Brain microvascular endothelial cell (primary cell): Measurements from ENCODE around the gene GIPR.
"Not testable (repeated sequence)": the region's sequence is repeated elsewhere in the genome, so short reads cannot be mapped to it uniquely, and the experiment has no call there.

Source experiments
- DNase-seq: peaks from one replicate; pipeline ENCODE4 v3.0.0-alpha.2; 2020
- H3K27ac ChIP-seq: fragments of 250-450 bp; sonication (Bioruptor Pico); 2 replicates; pipeline ENCODE4 v1.5.1; 2020; ENCODE audit warnings: mild to moderate bottlenecking, moderate library complexity
- H3K27me3 ChIP-seq: fragments of 250-450 bp; sonication (Bioruptor Pico); replicated peaks from 2 replicates; pipeline ENCODE4 v1.5.1; 2020; ENCODE audit warnings: mild to moderate bottlenecking
- H3K36me3 ChIP-seq: fragments of 250-450 bp; sonication (Bioruptor Pico); replicated peaks from 2 replicates; pipeline ENCODE4 v1.5.1; 2020; ENCODE audit warnings: mild to moderate bottlenecking
- H3K4me3 ChIP-seq: 2 replicates; pipeline ENCODE4 v1.5.1; 2011; ENCODE audit warnings: low read depth, mild to moderate bottlenecking, control low read depth, low read length, moderate library complexity
- in situ Hi-C: cut with HindIII; loops from 2 replicates; pipeline ENCODE4 v1.10.0; 2017; ENCODE audit warnings: low sequenced_read_pairs, low pct_ligation_motif_present
- TF ChIP-seq, protein P1 (sequence below): IDR thresholded peaks from 2 replicates; pipeline ENCODE4 v1.5.1; 2011; ENCODE audit warnings: low read depth, mild to moderate bottlenecking, moderate library complexity, low read length, control low read depth, inconsistent platforms; ENCODE audit errors: missing control alignments

The GIPR gene

DNA sequence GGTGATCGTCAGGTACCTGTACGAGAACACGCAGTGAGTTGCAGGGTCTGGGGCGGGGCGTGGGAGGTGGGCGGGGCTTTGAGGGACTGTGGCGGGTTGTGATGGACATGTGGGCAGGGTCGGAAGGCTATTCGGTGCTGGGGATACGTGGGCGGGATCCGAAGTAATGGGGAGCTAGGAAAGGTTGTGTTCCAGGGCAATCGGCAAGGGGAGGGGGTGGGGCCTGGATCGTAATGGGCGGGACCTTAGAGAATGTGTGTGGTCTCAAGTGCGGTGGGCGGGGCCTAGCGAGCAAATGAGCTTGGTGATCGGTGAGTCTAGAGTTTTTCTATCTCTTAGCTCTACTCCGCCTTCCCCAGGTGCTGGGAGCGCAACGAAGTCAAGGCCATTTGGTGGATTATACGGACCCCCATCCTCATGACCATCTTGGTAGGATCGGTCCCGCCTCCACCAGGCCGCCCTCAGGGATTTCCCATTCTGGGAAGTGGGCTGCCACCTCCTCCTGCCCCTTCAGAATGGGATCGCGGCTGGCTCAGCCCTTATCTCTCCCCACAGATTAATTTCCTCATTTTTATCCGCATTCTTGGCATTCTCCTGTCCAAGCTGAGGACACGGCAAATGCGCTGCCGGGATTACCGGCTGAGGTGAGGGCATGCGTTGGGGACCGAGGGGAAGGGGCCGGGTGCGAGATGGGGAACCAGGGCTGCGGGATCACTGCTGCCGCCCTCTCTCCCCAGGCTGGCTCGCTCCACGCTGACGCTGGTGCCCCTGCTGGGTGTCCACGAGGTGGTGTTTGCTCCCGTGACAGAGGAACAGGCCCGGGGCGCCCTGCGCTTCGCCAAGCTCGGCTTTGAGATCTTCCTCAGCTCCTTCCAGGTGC, 9.6 kb downstream of the GIPR start:
- in situ Hi-C loops: no loop called here
- Histone ChIP-seq H3K4me3 (peak overlapping the region; percentile 37), H3K27me3 (no peaks in the 10 kb centered on the region), H3K27ac (no peak overlapping the region), H3K36me3 (no peaks in the 10 kb centered on the region)
- DNase-seq: peak; percentile 90
- TF ChIP-seq, protein P1, sequence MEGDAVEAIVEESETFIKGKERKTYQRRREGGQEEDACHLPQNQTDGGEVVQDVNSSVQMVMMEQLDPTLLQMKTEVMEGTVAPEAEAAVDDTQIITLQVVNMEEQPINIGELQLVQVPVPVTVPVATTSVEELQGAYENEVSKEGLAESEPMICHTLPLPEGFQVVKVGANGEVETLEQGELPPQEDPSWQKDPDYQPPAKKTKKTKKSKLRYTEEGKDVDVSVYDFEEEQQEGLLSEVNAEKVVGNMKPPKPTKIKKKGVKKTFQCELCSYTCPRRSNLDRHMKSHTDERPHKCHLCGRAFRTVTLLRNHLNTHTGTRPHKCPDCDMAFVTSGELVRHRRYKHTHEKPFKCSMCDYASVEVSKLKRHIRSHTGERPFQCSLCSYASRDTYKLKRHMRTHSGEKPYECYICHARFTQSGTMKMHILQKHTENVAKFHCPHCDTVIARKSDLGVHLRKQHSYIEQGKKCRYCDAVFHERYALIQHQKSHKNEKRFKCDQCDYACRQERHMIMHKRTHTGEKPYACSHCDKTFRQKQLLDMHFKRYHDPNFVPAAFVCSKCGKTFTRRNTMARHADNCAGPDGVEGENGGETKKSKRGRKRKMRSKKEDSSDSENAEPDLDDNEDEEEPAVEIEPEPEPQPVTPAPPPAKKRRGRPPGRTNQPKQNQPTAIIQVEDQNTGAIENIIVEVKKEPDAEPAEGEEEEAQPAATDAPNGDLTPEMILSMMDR: peak; percentile 57

GRCh38 chr19:45681391-45682015, 13.5 kb downstream of the GIPR start:
- peak overlapping the region; percentile 29 for H3K4me3 ChIP-seq
- in situ Hi-C loops: no loop called here
- H3K27ac ChIP-seq: no peak overlapping the region
- peaks cover 18% of the 10 kb centered on the region for H3K36me3 ChIP-seq
- H3K27me3 ChIP-seq: no peaks in the 10 kb centered on the region
- DNase-seq: peak; percentile 71
- TF ChIP-seq, protein P1: peak; percentile 80

DNA sequence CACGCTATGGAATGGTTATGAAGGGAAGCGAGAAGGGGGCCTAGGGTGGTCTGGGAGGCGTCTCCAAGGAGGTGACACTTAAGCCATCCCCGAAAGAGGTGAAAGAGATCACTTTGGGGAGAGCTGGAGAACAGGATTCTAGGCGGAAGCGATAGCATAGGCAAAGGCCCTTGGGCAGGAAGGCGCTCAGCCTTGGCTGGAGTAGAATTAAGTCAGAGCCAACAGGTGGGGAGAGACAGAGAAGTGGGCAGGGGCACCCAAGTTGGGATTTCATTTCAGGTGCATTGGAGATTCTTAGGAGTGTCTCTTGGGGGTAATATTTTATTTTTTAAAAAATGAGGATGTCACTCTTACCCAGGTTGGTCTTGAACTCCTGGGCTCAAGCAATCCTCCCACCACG, 14.1 kb downstream of the GIPR start:
- DNase-seq: no peak
- H3K36me3 ChIP-seq: peaks cover 23% of the 10 kb centered on the region
- TF ChIP-seq, protein P1: no peak
- no peak overlapping the region for H3K4me3 ChIP-seq
- H3K27me3 ChIP-seq: no peaks in the 10 kb centered on the region
- no peak overlapping the region for H3K27ac ChIP-seq
- in situ Hi-C loops: no loop called here

DNA sequence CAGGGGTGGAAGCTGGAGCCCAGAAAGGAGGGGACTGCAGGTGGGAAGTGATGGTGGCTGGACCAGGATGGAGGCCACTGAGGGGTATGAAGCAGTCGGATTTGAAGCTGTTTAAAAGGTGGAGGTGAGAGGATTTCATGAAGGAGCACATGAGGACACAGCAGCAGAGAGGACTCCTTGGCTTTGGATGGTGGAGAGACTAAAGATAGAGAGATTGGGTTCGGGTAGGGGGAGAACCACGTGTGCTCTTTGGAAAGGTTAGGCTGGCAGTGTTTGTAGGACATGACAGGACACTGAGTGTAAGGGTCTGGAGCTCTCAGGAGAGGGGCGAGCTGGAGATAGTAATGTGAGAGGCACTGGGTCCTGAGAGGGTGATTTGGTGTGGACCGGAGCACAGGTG, 14.9 kb downstream of the GIPR start:
- in situ Hi-C loops: no loop called here
- H3K36me3 ChIP-seq: peaks cover 28% of the 10 kb centered on the region
- no peak overlapping the region for H3K27ac ChIP-seq
- H3K27me3 ChIP-seq: no peaks in the 10 kb centered on the region
- TF ChIP-seq, protein P1: no peak
- DNase-seq: no peak
- H3K4me3 ChIP-seq: no peak overlapping the region

GRCh38 chr19:45685045-45685444, 17.0 kb downstream of the GIPR start:
- DNase-seq, H3K4me3 ChIP-seq, H3K27me3 ChIP-seq, H3K27ac ChIP-seq, in situ Hi-C loops: not testable (repeated sequence)
- peaks cover 35% of the 10 kb centered on the region for H3K36me3 ChIP-seq

DNA sequence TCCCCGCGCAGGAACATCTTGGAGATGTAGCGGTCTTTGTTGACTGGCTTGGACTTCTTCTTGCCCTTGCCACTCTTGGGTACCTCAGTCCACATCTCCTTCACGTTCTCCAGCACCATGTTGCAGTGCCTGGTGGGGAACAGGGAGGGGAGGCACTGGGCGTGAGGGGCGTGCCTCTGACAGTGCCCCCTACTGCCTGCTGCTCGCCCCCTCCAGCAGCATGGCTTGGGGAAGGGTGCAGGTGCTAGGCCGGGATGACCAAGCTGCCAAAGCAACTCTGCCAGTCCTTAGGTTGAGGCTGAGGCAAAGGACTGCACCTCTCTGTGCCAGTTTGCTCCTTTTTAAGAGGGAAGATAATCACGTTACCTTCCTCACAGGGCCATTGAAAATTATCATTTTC, 19.6 kb downstream of the GIPR start:
- TF ChIP-seq, protein P1: peak; percentile 6
- DNase-seq: no peak
- Histone ChIP-seq H3K27ac (no peak overlapping the region), H3K36me3 (peaks cover 35% of the 10 kb centered on the region), H3K4me3 (no peak overlapping the region), H3K27me3 (no peaks in the 10 kb centered on the region)
- in situ Hi-C loops: no loop called here
